ENCODE results near the gene TRIM5.

TRIM5 gene

DNA sequence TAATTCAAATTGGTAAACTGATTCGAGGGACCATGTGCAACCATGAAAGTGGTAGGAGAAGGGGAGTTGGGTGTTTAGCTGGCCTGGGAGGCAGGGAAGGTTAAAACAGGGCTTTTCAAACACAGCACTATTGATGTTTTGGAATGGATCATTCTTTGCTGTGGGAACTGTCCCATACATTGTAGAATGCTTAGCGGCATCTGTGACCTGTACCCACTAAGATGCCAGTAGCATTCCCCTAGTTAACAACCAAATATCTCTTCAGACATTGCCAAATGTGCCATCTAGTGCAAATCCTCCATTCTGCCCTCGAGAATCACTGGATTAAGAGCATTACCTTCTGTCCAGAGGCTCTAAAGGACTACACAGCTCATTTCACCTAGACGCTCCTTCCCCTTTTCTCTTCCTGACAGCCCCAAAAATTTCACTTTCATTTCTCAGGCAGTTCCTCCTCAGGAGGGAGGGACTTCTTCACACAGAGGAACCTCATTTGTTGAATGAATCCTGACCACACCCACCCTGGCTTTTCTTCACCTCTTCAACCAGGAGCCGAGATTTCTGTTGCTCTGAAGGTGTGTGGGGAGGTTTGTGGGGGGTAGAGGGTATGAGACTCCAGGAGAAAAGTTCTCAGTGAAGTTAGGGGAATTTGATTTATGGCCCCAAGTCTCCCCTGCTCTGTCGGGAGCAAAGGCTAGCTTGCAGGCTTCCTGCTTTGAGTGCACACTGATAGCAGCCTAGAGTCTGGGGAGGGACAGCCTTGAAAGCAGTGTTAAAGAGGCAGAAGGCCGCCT is 60.2 kb downstream of the TRIM5 start, which contains the start of gene TRIM34:
TSS of gene TRIM34 (plus strand) at position 513 of the 791 bp plus-strand sequence. CDS start 7,331 bp downstream, outside the sequence.
- peak; percentile 26 for DNase-seq (ENCODE audit: low read depth)

DNA sequence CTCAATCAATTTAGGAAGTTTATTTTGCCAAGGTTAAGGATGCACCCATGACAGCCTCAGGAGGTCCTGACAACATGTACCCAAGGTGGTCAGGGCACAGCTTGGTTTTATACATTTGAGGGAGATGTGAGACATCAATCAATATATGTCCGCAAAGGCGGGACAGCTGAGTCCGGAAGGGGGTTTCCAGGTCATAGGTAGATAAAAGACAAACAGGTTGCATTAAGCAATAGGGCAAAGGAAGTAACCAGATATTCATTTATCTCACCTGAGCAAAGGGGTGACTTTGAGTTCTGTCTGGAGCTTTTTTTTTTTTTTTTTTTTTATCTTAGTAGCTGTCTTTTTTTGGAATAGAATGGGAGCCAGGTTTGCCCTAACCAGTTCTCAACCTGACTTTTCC is 62.1 kb downstream of the TRIM5 start:
- DNase-seq (ENCODE audit: low read depth), result no peak

DNA sequence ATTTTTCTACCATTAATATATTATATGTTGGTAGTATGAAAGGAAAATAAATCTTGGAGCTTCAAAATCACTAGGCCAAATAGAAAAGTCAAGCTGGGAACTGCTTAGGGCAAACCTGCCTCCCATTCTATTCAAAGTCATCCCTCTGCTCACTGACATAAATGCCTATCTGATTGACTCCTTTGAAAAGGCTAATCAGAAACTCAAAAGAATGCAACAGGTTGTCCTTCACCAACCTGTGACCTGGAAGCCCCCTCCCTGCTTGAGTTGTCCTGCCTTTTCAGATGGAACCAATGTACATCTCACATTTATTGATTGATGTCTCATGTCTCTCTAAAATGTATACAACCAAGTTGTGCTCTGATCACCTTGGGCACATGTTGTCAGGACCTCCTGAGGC is 63.3 kb downstream of the TRIM5 start:
- DNase-seq (ENCODE audit: low read depth), result no peak

DNA sequence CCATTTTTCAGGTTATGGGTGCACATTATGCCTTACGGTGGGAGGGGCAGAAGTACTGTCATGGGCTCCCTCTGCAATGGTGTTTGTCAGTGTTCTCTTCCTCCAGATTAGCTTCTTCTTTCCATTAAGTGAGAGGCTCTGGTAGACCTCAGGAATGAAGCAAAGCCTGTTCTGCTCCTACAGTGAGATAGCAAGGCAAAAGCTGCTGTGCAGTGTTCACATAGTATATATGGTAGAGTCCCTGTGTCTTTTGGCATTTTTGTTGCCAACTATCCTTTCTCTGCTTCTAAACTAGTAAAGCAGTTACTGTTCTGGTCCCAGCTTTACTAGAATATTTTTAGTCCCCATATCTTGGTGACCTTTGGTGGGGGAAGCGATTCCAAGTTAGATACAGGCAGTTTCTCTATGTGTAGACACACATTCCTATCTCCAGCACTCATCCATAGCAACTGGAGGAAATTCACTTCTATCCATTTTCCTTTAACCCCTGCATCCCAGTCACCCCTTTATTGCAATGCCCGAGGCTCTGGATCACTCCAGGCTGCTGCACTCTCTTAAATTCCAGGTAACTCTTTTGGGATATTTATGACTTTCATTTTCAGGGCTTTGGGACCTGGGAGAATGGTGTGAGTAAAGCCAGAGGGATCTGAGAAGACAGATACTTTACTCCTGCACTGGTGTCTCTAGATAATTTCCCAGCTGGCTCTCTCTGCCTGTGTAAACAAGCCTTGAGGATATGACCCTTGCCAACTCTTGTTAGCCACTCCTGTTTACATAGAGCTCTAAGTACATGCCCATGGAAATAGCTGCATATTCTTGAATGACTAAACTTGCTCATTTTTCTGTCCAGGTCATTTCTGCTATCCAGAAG is 64.0 kb downstream of the TRIM5 start:
- DNase-seq (ENCODE audit: low read depth), result no peak

DNA sequence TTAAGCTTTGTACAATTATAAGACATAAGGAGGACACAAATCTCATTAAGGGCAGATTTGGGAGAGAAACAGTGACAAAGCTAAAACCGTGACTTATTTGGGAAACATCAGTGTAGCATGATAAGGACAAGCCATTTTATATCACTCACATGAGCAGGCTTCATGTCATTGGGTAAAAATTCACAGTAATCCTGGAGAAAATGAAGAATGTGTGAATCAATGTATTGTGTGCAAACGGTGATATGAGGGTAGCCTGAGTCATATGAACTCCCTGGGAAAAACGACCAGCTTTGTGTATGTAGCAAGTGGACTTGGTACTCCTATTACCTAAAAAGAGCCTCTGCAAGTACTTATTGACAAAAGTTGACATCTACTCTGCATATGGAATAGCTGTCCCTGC is 66.1 kb downstream of the TRIM5 start:
- DNase-seq (ENCODE audit: low read depth), result no peak
